GM19193 (cell line): ENCODE data around the gene TCF12.

Experiments
- POLR2A ChIP-seq: IDR thresholded peaks from 4 replicates; pipeline ENCODE4 v1.6.1; 2011; ENCODE audit not compliant: insufficient read depth, insufficient read length; ENCODE audit errors: extremely low read depth

Gene TCF12

GRCh38 chr15:57326196-57326595, 407.8 kb downstream of the TCF12 start:
- no peak for TF ChIP-seq POLR2A

- TF ChIP-seq POLR2A, result no peak
Observed at GRCh38 chr15:57327985-57328471, 409.6 kb downstream of the TCF12 start.

- TF ChIP-seq POLR2A, result no peak
Observed at GRCh38 chr15:57328479-57328878, 410.0 kb downstream of the TCF12 start.

- TF ChIP-seq POLR2A, result no peak
Observed at GRCh38 chr15:57328897-57329296, 410.5 kb downstream of the TCF12 start.

GRCh38 chr15:57329582-57330367, 411.3 kb downstream of the TCF12 start:
- TF ChIP-seq POLR2A, result no peak

GRCh38 chr15:57330619-57331340, 412.3 kb downstream of the TCF12 start:
- TF ChIP-seq POLR2A, result no peak

GRCh38 chr15:57332326-57332725, 413.9 kb downstream of the TCF12 start:
- TF ChIP-seq POLR2A, result no peak

- TF ChIP-seq POLR2A, result no peak
Observed at GRCh38 chr15:57333487-57333886, 415.0 kb downstream of the TCF12 start.

GRCh38 chr15:57334257-57334656, 415.8 kb downstream of the TCF12 start:
- TF ChIP-seq POLR2A, result no peak

GRCh38 chr15:57335293-57335715, 416.9 kb downstream of the TCF12 start:
- TF ChIP-seq POLR2A, result no peak

- TF ChIP-seq POLR2A, result no peak
Observed at GRCh38 chr15:57335719-57336118, 417.3 kb downstream of the TCF12 start.

GRCh38 chr15:57337868-57338411, 419.5 kb downstream of the TCF12 start:
- no peak for TF ChIP-seq POLR2A

GRCh38 chr15:57339321-57339720, 420.9 kb downstream of the TCF12 start:
- no peak for TF ChIP-seq POLR2A
